Epithelial cell of proximal tubule (primary cell): ENCODE data around the gene DLL1. TPM values are rescaled to one million over a fixed set of nuclear protein-coding genes. Genes with fewer than 3 reads are reported as not detected.

ENCODE experiments used
- DNase-seq: peaks from one replicate; pipeline ENCODE4 v3.0.0-alpha.2; 2011; ENCODE audit warnings: low read depth
- H3K4me3 ChIP-seq: 2 replicates; pipeline ENCODE4 v1.5.1; 2011; ENCODE audit warnings: low read depth, mild to moderate bottlenecking, low read length
- total RNA-seq: library from RNA; depleted of rRNA; stranded (reverse); fragments of >200 nt; gene quantifications from 2 replicates; pipeline ENCODE4 v1.2.3, GENCODE V29; 2015
- TF ChIP-seq, protein P1 (sequence below): conservative IDR thresholded peaks from 2 replicates; pipeline ENCODE4 v1.5.1; 2012; ENCODE audit warnings: low read depth, mild to moderate bottlenecking, low read length

Gene DLL1
- total RNA-seq, 1 donor from 2014 or later, result 1.7 TPM

DNA sequence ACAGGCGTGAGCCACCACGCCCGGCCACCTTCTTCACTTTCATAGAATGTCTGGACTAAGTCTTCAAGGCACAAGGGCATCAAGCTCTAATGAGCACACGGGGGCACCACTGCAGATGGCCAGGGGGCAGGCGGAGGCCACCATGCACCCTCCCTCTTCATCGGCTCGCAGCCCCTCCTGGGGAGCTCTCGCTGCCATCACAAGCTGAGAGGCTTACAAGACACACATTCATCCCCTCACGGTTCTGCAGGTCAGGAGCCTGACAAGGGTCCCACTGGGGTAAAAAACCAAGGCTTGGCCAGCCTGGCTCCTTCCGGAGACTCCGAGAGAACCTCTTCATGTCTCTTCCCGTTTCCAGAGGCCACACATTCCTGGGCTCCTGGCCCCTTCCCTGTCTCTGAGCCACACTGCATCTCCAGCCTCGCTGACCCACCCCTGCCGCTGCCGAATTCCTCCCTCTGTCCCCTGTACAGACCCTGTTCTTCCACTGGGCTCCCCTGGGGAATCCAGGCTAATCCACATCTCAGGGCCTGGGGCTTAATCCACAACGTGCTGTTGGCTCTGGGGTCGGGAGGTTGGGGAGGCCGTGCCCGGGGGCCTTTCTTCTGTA, 19.8 kb downstream of the DLL1 start:
- no peak for DNase-seq
- H3K4me3 ChIP-seq, result no peak overlapping the region
- TF ChIP-seq, protein P1, sequence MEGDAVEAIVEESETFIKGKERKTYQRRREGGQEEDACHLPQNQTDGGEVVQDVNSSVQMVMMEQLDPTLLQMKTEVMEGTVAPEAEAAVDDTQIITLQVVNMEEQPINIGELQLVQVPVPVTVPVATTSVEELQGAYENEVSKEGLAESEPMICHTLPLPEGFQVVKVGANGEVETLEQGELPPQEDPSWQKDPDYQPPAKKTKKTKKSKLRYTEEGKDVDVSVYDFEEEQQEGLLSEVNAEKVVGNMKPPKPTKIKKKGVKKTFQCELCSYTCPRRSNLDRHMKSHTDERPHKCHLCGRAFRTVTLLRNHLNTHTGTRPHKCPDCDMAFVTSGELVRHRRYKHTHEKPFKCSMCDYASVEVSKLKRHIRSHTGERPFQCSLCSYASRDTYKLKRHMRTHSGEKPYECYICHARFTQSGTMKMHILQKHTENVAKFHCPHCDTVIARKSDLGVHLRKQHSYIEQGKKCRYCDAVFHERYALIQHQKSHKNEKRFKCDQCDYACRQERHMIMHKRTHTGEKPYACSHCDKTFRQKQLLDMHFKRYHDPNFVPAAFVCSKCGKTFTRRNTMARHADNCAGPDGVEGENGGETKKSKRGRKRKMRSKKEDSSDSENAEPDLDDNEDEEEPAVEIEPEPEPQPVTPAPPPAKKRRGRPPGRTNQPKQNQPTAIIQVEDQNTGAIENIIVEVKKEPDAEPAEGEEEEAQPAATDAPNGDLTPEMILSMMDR, result no peak

DNA sequence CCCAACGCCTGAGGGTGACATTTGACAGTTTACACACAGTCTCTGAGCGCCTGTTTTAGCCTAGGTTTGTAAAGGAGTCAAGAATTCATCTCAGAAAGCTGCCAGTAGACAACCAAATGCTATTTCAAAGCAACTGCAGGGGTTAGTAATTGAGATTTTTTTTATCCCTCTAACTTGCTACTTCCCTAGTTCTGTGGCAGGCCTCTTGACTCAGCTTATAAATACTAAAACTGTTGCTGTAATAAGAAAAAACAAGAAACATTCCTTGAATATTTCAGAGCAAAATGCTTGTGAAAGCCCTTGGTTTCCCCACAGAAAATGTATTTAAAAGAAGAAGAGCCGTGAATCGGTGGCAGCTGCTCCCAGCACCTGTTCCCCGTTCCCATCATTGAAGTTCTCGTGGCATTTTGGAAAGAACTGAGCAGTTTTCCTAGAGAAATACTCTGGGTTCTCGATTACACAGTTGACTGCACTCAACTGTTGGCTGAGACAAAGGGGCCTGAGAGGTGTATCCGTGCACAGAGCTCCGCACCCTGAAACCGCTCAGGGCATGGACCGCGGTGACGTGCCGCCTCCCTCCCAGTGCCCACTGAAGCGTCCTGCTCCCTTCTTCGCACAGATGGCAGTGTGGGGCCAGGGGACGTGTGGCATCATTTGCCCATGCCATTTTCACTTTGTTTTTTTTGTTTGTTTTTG, 20.9 kb downstream of the DLL1 start:
- TF ChIP-seq, protein P1, result no peak
- no peak overlapping the region for H3K4me3 ChIP-seq
- DNase-seq, result no peak

DNA sequence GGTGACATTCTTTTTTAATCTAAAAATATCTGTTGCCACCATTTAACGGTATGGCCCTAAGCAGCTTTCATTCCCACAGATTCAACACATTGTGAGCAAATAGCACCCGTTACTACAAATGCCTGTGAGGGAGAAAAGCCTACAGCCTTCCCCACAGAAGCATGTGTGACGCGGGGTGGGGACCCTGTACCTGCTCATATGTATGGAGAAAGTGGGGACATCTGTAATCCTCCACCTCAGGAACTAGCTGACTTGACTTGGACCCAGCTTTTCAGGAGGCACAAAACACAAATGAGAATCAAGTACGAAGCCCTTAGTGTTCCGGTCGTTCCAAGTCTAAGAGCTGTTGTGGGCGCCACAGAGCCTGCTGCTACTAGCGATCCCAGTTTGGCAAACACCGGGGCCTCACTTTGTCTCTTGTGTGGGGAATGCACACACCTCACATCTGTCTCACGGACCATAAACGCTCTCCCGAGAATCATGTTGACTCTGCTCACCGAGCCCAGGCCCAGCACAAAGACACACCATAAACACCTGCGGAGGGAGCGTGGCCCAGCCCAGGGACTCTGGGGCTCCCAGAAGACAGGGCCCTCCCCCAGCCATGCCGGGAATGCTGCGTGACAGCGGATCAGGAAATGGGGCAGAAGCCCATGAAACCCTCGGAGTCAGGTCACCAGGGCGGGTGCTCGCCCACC, 21.6 kb downstream of the DLL1 start:
- no peak for DNase-seq
- TF ChIP-seq, protein P1, result no peak
- no peak overlapping the region for H3K4me3 ChIP-seq

DNA sequence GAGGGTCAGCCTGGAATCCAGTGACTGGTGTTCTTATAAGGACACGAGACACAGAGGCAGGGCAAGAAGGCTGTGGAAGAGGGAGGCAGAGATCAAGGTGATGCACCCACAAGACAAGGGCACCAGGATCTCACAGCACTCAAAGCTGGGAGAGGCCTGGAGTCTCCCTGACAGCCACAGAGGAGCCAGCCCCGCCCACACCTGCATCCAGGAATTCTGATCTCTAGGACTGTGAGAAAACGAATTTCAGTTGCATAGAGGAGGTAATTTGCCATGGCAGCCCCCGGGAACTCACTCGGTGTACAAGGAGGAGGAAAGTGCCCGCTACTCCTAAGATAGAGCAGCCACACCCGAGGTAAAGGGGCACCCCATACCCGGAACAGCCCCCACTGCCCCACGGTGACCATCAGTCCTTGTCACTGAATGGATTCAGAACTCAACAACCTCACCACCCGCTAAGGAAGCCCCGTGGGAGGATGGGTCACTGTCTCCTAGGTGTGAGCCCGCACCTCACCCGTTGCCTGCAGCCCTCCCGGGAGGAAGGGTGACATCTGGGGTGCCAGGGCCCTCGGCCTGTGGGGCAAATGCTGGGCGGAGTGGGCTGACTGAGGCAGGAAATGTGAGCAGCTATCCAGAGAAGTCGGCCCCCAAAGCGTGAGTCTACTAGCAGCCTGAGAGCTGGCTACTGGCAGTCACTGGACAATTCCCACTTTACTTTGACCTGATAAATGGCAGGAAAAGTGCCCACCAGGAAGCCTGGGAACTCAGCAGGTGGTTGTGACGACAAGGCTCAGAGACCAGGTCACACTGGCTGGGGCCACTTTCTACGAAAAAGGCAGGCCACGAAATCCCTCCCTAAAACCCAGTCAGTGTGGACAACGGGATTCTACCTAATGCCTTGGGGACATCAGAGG, 22.4 kb downstream of the DLL1 start:
- DNase-seq, result no peak
- TF ChIP-seq, protein P1, result no peak
- no peak overlapping the region for H3K4me3 ChIP-seq

DNA sequence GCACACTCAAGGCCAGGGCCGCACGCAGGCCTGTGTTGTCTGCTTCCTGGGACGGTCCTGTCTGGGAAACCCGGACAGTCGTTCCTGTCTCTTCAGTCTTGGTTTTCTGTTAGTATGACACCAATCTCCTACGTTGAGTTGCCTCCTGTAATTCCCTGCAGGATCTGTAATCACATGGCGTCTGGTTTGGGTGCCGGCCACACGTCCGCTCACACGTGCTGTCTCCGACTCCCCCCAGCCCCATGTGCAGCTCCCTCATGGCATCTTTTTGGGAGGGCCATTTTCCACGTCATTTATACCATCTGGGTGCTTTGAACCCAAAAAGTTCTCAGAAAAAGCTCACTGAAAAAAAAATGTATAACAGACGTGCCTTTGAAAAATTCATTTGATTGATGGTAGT, 23.2 kb downstream of the DLL1 start:
- no peak overlapping the region for H3K4me3 ChIP-seq
- TF ChIP-seq, protein P1, result no peak
- DNase-seq, result no peak

DNA sequence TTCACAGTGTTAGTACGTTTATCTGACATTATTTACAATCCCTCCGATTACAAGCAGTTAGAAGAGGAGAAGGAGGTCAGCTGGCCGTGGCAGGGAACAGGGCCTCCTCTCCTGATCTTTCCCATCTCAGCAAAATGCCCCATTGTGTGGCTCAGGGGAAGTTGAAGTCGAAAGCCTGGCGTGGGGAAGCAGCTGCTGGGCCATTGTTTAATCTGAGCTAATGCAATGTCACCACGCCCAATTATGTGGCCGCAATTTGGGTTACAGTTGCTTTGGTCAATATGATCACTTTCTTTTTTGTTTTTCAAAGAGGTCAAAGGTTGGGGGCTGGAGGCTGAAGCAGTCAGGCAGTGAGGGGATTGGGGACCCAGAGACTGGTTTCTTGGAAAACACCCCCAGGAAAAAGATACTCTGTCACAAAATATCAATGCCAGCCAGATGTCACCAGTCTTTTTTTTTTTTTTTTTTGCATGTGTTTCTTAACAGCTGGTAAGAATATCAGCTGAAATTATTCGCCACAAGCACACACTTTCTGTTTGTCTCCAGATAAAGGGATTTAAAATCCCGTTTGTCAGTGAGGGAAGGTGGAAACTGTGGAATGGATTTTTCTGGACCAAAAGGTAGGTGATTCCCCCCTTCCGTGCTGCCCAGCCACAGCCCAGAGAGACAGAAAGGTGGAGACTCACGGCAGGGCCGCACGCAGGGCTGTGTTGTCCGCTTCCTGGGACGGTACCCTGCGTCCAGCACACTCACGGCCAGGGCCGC, 24.6 kb downstream of the DLL1 start:
- no peak overlapping the region for H3K4me3 ChIP-seq
- TF ChIP-seq, protein P1, result no peak
- DNase-seq, result no peak
